Hair follicle dermal papilla cell (primary cell): ENCODE data around the gene GSC2. TPM values are rescaled to one million over a fixed set of nuclear protein-coding genes. Genes with fewer than 3 reads are reported as not detected.

Experiments
- total RNA-seq: library from RNA; depleted of rRNA; stranded (reverse); fragments of >200 nt; gene quantifications from 2 replicates; pipeline ENCODE4 v1.2.3, GENCODE V29; 2012

The GSC2 gene, protein sequence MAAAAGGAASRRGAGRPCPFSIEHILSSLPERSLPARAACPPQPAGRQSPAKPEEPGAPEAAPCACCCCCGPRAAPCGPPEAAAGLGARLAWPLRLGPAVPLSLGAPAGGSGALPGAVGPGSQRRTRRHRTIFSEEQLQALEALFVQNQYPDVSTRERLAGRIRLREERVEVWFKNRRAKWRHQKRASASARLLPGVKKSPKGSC
- total RNA-seq, result not detected in 2 replicates

DNA sequence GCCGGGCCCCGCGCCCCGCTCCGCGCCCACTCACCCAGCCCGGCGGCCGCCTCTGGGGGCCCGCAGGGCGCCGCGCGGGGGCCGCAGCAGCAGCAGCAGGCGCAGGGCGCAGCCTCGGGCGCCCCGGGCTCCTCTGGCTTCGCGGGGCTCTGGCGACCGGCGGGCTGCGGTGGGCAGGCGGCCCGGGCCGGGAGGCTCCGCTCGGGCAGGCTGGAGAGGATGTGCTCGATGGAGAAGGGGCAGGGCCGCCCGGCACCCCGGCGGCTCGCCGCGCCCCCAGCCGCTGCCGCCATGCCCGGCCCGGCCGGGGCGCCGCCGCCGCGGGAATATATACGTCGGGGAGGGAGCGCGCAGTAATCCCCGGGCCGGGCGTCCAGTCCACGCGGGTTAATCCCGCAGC lies at the start of gene GSC2:
Gene GSC2, minus strand, starts transcription at position 302 of the 400 bp plus-strand sequence. Its CDS starts 9 bp downstream, at position 293.

DNA sequence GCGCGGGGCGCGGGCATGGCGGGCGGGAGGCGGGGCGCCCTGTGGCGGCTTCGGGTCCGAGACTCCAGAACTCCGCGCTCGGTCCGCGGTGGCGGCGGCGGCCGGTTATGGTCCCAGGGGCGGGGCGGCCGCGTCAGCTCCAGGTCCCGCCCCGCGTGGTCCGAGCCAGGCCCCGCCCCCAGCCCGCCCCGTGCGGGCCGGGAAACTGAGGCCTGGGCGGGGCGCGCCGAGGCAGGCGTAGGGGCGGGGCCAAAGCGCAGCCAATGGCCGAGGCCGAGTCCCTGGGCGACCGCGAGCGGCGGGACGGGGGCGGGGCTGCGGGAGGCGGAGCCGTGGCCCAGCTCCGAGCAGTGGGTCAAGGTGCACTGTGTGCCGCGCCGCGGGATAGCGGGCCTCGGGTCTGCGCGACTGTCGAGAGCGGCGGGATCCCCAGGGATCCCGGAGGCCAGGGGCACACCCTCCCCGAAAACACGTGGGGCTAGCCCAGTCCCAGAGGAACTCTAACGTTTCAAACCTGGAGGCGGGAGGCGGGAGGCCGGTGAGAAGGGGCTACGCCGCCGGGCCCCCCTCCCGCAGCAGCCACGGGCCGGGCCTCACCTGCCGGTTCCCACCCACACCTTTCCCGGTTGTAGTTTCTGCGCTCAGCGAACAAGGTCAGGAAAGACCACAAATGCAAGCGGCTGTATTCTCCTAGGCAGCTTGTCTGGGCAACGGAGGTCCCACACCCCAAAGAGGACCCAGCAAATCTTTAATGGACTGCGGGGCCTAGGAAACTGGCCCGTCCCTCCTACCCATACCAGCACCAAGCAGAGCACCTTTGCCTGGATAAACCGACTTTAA lies 28.8 kb upstream of the GSC2 start, which contains the start of gene SLC25A1:
Gene SLC25A1, minus strand, starts transcription at position 80 of the 840 bp plus-strand sequence. Its CDS starts 63 bp downstream, at position 17.

DNA sequence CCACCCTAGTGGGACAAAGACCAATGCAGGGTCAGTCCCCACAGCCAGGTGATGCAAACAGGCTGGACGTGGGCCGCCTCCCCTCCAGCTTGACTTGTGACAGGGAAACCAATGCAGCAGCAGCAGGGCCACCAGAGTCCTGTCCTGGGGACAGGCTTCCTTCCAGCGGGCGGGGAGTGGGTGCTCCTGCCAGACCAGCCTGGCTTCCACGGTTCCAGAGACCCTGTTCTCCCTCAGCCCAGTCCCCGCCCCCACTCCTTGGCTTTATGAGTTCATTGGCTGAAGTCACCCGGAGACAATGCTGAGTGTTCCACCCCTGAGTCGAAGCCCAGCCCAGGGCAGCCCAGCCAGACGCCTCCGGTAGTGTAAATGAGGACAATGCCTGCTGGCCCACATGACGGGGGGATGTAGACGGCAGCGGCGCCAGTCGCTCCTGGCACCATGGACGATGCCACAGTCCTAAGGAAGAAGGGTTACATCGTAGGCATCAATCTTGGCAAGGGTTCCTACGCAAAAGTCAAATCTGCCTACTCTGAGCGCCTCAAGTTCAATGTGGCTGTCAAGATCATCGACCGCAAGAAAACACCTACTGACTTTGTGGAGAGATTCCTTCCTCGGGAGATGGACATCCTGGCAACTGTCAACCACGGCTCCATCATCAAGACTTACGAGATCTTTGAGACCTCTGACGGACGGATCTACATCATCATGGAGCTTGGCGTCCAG lies 19.0 kb downstream of the GSC2 start, which contains the start of gene TSSK2:
Gene TSSK2, plus strand, starts transcription at position 350 of the 726 bp plus-strand sequence. Its CDS starts 92 bp downstream, at position 442.

DNA sequence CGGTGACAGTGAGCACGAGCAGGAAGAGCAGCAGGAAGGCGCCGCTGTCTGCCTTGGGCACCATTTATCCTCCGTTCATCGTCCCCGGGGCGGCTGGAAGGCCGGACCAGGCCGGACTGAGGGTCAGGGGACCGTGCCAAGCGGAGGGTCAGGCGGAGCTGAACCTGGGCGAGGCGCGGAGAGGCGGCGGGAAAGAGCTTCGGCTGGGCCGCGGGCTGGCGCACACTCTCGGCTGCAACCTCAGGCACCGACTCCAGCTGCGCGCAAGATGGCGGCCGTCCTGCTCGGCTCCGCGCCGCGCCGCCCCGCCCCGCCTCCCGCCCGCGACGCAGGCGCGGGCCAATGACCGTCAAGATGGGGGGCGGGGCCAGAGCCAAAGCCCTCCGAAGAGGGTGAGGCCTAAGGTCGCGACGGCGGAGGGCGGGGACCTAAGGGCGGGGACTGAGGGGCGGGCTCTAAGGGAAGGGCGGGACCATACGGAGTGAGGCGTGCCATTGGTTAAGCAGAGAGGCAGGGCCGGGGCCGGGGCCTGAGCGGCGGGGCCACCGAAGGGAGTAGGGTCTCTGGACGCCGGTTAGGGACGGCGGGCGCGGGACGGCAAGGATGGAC lies 27.8 kb downstream of the GSC2 start, which contains the start of gene DGCR2:
Gene DGCR2, minus strand, starts transcription at position 270 of the 609 bp plus-strand sequence. Its CDS starts 206 bp downstream, at position 64.

Other genes starting within 250 kb of the GSC2 start
- 1.3 and 2.4 TPM in 2 replicates for gene DGCR6, start 244.0 kb downstream of the GSC2 start, total RNA-seq
- gene PRODH, start 214.0 kb downstream of the GSC2 start, total RNA-seq, result under 0.01 and 0.24 TPM in 2 replicates
- 55.7 and 63.8 TPM in 2 replicates for gene DGCR2, start 27.9 kb downstream of the GSC2 start, total RNA-seq
- gene TSSK2, start 19.0 kb downstream of the GSC2 start, total RNA-seq, result not detected in 2 replicates
- gene ESS2, start 5.6 kb downstream of the GSC2 start, total RNA-seq, result 14.2 and 18.3 TPM in 2 replicates
- 136 and 177 TPM in 2 replicates for gene SLC25A1, start 28.4 kb upstream of the GSC2 start, total RNA-seq
- 7.5 and 8.6 TPM in 2 replicates for gene CLTCL1, start 141.4 kb upstream of the GSC2 start, total RNA-seq